CD8-positive, alpha-beta memory T cell (primary cell): ENCODE measurements around the gene SZT2. TPM values are rescaled to one million over a fixed set of nuclear protein-coding genes. Genes with fewer than 3 reads are reported as not detected.

Source experiments
- CTCF ChIA-PET: fragments of 350-600 bp; sonication (Branson Sonifier 250); formaldehyde crosslinking; loops from one replicate; lab custom pipeline; 2021; ENCODE audit warnings: antibody characterized with exemption; lab: Charles Lee
- POLR2A ChIA-PET: fragments of 350-600 bp; sonication (Branson Sonifier 250); formaldehyde crosslinking; loops from one replicate; lab custom pipeline; 2021; ENCODE audit warnings: antibody characterized with exemption; lab: Charles Lee
- DNase-seq, 5 donors: peaks; one replicate each; pipeline versions ENCODE4 v3.0.0 to v3.0.0-alpha.2; 2020 to 2022; ENCODE audit warnings: mixed read lengths in 1 of 5
- H3K27ac ChIP-seq: one replicate; pipeline ENCODE4 v1.7.0; 2013; ENCODE audit warnings: low read depth, mild to moderate bottlenecking, low read length, moderate library complexity
- H3K27me3 ChIP-seq: 2 replicates; pipeline ENCODE4 v1.7.0; 2013; ENCODE audit warnings: low read length, mild to moderate bottlenecking; ENCODE audit not compliant: insufficient read depth, poor library complexity, severe bottlenecking
- H3K36me3 ChIP-seq: 2 replicates; pipeline ENCODE4 v1.7.0; 2013; ENCODE audit warnings: mild to moderate bottlenecking, low read length, moderate library complexity; ENCODE audit not compliant: insufficient read depth
- H3K4me1 ChIP-seq: 2 replicates; pipeline ENCODE4 v1.7.0; 2013; ENCODE audit warnings: mild to moderate bottlenecking, low read length, moderate library complexity; ENCODE audit not compliant: insufficient read depth
- H3K4me3 ChIP-seq: 2 replicates; pipeline ENCODE4 v1.7.0; 2013; ENCODE audit warnings: mild to moderate bottlenecking, low read length
- H3K9me3 ChIP-seq: 2 replicates; pipeline ENCODE4 v1.7.0; 2013; ENCODE audit warnings: mild to moderate bottlenecking, low read length
- H3K27ac Mint-ChIP-seq, 8 donors: one replicate each; pipeline ENCODE4 v1.8.0; 2020 to 2021; ENCODE audit warnings: mixed read lengths in 8 of 8, mild to moderate bottlenecking in 6 of 8, inconsistent platforms in 3 of 8, moderate library complexity in 3 of 8
- H3K27me3 Mint-ChIP-seq, 2 donors: one replicate each; pipeline ENCODE4 v1.8.0; 2020 to 2021; ENCODE audit warnings: mixed read lengths in 2 of 2, mild to moderate bottlenecking in 1 of 2, moderate library complexity in 1 of 2
- H3K36me3 Mint-ChIP-seq, 3 donors: one replicate each; pipeline ENCODE4 v1.8.0; 2020 to 2021; ENCODE audit warnings: mixed read lengths in 3 of 3, inconsistent platforms in 1 of 3, mild to moderate bottlenecking in 1 of 3
- H3K4me1 Mint-ChIP-seq, 3 donors: one replicate each; pipeline ENCODE4 v1.8.0; 2020 to 2021; ENCODE audit warnings: mixed read lengths in 3 of 3, inconsistent platforms in 1 of 3, mild to moderate bottlenecking in 1 of 3
- H3K4me3 Mint-ChIP-seq, 7 donors: one replicate each; pipeline ENCODE4 v1.8.0; 2020 to 2021; ENCODE audit warnings: mixed read lengths in 7 of 7, mild to moderate bottlenecking in 6 of 7, moderate library complexity in 4 of 7, inconsistent platforms in 2 of 7
- H3K9me3 Mint-ChIP-seq, 5 donors: one replicate each; pipeline ENCODE4 v1.8.0; 2020 to 2022; ENCODE audit warnings: mixed read lengths in 5 of 5, mild to moderate bottlenecking in 3 of 5, moderate library complexity in 2 of 5, inconsistent platforms in 1 of 5
- polyA plus RNA-seq: library from polyadenylated mRNA; unstranded; fragments of 300-500 nt; fragmentation: Illumina TruSeq; gene quantifications from one replicate; pipeline ENCODE4 v1.2.3, GENCODE V29; 2021
- total RNA-seq, 2 experiments: library from RNA; stranded (reverse); gene quantifications; one replicate each; pipeline ENCODE4 v1.2.3, GENCODE V29; 2021

Gene SZT2
- total and polyA plus RNA-seq, 3 experiments from 2014 or later: 7.2 to 35.1 (median 34.4) TPM

GRCh38 chr1:43503534-43503933, 113.8 kb downstream of the SZT2 start:
- Mint-ChIP-seq H3K36me3 (no peaks in the 10 kb centered on the region), H3K9me3 (no peaks in the 10 kb centered on the region), H3K4me1 (no peaks in the 10 kb centered on the region), H3K4me3 (no peak overlapping the region), H3K27ac (peak overlapping the region in 1 of 8 donors; percentile 55), H3K27me3 (peaks cover 15 to 40% of the 10 kb centered on the region in 2 donors)
- H3K27ac ChIP-seq: no peak overlapping the region
- H3K4me1 ChIP-seq: no peaks in the 10 kb centered on the region
- H3K27me3 ChIP-seq: no peaks in the 10 kb centered on the region
- ChIA-PET POLR2A (no interaction called here), CTCF (no interaction called here)
- no peak for DNase-seq
- H3K9me3 ChIP-seq: no peaks in the 10 kb centered on the region
- no peak overlapping the region for H3K4me3 ChIP-seq
- H3K36me3 ChIP-seq: no peaks in the 10 kb centered on the region

Other genes with a start within 250 kb of the SZT2 start
- gene EBNA1BP2, start 217.6 kb upstream of the SZT2 start, total RNA-seq: 100 to 1,000 TPM; 168 to 173 TPM
- gene EBNA1BP2, start 217.6 kb upstream of the SZT2 start, polyA plus RNA-seq: 53.9 TPM
- gene CFAP57, start 217.6 kb upstream of the SZT2 start, total RNA-seq: under 1 TPM; 0.26 to 0.33 TPM
- gene CFAP57, start 217.6 kb upstream of the SZT2 start, polyA plus RNA-seq: not detected
- gene TMEM125, start 119.9 kb upstream of the SZT2 start, total RNA-seq: not detected
- gene TMEM125, start 119.9 kb upstream of the SZT2 start, polyA plus RNA-seq: not detected
- not detected for gene C1orf210, start 104.3 kb upstream of the SZT2 start, total RNA-seq
- gene C1orf210, start 104.3 kb upstream of the SZT2 start, polyA plus RNA-seq: not detected
- under 1 TPM; 0.31 to 0.33 TPM for gene TIE1, start 88.9 kb upstream of the SZT2 start, total RNA-seq
- gene TIE1, start 88.9 kb upstream of the SZT2 start, polyA plus RNA-seq: not detected
- not detected for gene MPL, start 52.1 kb upstream of the SZT2 start, total RNA-seq
- not detected for gene MPL, start 52.1 kb upstream of the SZT2 start, polyA plus RNA-seq
- gene CDC20, start 30.9 kb upstream of the SZT2 start, total RNA-seq: 100 to 1,000 TPM; 118 to 129 TPM
- 0.37 TPM for gene CDC20, start 30.9 kb upstream of the SZT2 start, polyA plus RNA-seq
- 10 to 100 TPM; 89.1 to 98.8 TPM for gene ELOVL1, start 21.9 kb upstream of the SZT2 start, total RNA-seq
- 83.9 TPM for gene ELOVL1, start 21.9 kb upstream of the SZT2 start, polyA plus RNA-seq
- 10 to 100 TPM; 40.5 to 41.3 TPM for gene MED8, start 99 bp upstream of the SZT2 start, total RNA-seq
- gene MED8, start 99 bp upstream of the SZT2 start, polyA plus RNA-seq: 36.7 TPM
- 1 to 10 TPM; 5.5 to 5.7 TPM for gene HYI, start 64.0 kb downstream of the SZT2 start, total RNA-seq
- 2.4 TPM for gene HYI, start 64.0 kb downstream of the SZT2 start, polyA plus RNA-seq
- under 1 TPM; 0.39 to 0.47 TPM for gene PTPRF, start 141.0 kb downstream of the SZT2 start, total RNA-seq
- gene PTPRF, start 141.0 kb downstream of the SZT2 start, polyA plus RNA-seq: not detected